ENCODE data around the gene TGFBR1.

Gene TGFBR1

GRCh38 chr9:99108131-99108530 lies 3.2 kb downstream of the TGFBR1 start:
- DNase-seq, result no peak

GRCh38 chr9:99109522-99109921 lies 4.6 kb downstream of the TGFBR1 start:
- DNase-seq, result peak; percentile 25 to 47

- peak; percentile 44 to 74 for DNase-seq
Observed at GRCh38 chr9:99112750-99113413, 8.0 kb downstream of the TGFBR1 start.

- DNase-seq, result no peak
Observed at GRCh38 chr9:99113414-99114048, 8.6 kb downstream of the TGFBR1 start.

DNA sequence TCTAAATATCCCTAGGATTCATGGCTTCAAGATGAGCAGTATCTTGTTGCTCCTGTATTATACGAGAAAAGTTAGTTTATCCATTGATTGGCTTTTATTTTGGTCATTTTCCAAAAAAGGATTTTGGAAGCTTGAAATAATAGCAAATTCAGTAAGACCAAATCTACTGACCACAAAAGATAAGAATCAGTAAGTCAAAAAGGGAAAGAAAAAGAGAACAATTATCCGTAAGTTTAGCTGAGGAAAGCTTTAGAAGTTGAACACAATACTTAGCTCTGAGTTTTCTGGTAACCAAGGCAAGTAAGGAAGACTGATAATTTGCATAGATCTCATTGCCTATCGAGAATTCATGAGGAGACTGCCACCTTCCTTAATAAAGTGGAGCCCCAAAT lies 9.1 kb downstream of the TGFBR1 start:
- DNase-seq, result no peak

DNA sequence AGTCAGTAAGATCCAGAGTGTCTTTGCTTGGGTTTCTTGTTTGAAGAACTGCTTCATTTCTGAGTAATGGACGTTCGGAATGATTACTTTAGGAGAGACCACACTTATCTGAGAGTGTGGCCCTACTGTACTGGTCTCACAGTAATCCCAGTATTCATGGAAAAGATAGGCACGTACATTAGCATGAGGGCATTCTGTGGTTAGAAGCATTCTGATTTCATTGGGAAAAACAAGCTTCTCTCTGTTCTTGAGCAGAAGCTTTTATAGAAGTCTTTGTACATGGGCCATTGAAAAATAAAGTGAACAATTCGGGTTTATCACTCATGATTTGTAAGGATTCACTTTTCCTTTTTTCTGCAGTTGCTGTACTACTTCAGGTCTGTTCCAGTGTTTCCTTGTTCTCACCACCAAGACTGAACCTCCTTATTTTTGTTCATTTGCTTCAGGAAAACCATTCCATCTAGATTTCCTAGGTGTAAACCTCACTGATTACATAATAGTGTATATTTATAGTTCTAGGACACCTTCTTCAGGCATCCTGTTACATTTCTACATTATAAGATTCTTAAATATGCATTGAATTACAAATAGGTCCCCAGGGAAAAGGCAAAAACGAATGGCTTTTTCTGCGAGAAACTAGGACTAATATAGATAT lies 10.1 kb downstream of the TGFBR1 start:
- DNase-seq, result no peak

DNA sequence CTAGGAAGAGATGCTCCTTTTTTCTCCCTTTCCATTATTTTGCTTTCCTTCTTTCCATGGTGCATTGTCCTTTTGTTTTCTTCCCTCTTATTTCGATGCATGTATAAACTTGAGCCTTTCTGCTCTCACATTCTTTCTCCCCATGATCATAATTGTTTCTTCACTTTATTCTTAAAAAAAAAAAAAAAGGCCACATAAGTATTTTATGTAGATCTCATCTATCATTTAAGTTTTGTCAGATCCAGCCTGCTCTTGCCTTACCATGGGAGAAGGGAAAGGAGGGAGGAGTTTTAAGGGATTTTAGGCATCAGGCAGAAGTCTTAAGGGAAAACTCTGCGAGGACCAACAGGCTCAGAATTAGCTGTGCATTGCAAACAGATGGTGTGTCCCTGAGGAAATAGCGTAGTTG lies 11.1 kb downstream of the TGFBR1 start:
- DNase-seq, result no peak

DNA sequence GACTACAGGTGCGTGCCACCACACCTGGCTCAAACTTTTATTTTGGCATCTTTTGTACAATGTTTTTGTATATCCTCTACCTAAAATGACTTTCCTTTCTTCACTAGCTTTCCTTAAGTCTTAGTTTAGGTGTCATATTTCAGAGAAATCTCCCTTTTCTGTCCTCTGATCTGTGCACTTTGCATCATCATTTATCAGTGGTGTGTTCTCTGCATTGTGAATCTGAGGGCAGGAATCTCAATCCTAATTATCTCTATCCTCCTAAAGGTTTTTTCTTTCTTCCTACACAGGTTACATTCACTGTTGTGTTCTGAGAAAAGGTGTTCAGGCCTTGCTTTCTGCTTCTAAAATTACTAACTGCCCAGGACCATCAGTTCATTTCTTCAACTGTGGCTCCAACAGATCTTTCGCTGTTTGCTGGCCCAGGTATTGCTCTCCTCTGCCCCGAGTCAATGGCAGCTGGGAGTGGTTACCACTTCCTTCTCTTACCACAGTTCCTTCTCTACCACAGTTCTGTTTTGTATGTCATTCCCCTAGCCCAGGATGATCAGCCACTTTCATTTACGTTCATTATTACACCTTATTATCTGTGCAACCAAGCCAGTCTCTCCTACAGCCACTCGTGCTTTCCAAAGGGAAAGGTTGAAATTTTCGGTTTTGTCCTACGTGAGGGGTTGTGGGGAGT lies 14.0 kb downstream of the TGFBR1 start:
- peak; percentile 55 to 70 for DNase-seq

DNA sequence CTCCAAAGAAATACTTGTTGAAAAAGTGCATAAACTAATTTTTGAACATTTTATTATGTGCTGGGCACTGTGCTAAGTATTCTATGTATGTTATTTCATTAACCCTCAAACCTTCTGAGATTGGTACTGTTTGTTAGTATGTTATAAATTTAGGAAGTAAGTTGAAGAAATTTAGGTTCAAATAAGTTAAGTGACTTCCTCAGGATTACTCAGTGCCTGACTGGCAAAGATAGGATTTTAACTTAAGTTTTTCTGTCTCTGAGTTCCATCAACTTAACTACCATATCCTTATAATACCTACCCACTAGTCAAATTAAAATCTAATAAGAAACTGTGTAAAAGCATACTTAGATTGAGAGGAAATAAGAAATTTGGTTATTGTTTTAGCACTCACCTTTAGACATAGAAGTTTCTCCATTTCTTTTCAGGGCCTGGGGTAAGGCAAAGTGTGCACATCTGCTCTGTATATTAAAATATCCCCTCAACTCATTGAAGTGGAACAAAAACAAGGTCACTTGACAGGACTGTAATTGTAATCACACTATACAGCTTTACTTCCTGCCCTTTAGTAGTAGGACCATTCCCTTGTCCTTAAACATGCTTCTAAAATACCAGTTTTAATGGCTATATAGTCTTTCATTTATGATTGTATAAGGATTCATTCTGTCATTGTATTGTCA lies 15.2 kb downstream of the TGFBR1 start:
- no peak for DNase-seq

- no peak for DNase-seq
Observed at GRCh38 chr9:99121604-99122003, 16.7 kb downstream of the TGFBR1 start.

- no peak for DNase-seq
Observed at GRCh38 chr9:99124534-99125255, 19.8 kb downstream of the TGFBR1 start.

GRCh38 chr9:99125446-99125845 lies 20.5 kb downstream of the TGFBR1 start:
- DNase-seq, result no peak

DNA sequence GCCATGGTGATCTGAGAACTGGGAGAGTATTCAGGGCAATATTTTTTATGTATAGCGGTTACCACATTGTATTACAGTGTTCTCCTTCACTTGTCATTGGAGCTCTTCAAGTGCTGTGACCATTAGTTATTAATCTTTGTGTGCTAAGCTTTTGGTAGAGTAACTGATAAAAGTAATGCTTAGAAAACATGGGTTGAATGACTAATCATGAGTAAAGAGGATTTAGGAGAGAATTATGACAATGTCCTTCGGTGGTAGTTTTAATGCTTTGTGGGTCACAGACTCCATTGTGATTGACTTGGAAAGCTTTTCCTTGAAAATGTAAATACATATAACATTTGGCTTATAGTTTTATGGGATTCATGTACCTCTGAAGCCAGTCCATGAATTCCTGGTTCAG lies 21.4 kb downstream of the TGFBR1 start:
- DNase-seq, result no peak

DNA sequence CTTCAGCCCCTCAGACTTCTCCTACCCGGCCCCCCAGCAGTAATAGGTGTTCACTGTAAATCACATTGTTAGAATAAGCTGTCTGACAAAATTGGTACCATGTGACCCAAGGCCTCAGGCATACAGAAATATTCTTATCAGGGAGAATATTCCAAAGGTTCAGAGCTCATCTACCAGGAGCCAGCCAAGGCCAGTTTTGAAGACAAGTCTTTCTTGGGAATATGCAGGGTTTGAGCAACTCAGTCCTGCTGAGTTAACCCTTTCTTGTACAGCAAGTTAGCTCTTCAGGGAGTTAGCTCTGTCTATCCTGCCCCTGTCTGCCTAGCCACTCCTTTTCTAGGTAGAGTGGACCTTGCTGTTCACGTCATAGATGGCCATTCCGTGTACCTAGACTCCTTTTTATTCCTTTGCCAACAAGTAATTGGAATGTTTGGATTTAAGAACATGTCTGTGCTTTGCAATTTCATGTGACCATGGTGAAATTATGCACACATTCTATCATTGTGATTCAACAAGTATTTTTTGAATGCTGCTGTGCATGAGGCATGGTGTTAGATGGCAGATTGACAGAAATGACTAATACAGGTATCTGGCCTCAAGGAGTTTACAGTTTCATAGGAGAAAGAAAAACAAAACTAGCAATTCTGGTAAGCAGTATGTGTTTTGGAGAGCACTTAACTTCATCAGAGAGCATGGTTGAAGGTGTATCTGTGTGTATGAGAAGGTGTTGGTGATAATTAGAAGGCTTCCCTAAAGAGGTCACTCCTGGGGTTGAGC lies 22.6 kb downstream of the TGFBR1 start:
- no peak for DNase-seq

- no peak for DNase-seq
Observed at GRCh38 chr9:99128133-99128406, 23.2 kb downstream of the TGFBR1 start.

GRCh38 chr9:99129091-99129490 lies 24.2 kb downstream of the TGFBR1 start:
- DNase-seq, result no peak

DNA sequence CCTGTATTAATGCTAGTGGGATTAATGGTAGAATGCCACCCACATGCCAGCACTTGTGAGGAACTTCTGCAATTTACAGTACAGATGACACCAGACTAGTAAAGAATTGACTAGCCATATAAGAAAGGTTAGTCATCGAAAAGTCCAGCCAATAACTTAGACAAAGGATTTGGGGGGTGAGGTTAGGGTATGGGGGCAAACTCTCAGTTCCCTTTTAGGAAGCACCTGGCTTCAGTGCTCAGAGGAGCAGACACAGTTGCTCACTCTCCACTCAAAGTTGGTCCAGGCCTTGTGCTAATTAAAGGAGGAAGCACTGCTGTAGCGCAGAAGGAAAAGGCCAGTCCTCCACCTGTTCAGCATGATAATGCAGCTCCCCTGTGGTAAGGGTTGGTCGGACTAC lies 25.2 kb downstream of the TGFBR1 start:
- DNase-seq, result peak in 1 of 2 donors; percentile 36

DNA sequence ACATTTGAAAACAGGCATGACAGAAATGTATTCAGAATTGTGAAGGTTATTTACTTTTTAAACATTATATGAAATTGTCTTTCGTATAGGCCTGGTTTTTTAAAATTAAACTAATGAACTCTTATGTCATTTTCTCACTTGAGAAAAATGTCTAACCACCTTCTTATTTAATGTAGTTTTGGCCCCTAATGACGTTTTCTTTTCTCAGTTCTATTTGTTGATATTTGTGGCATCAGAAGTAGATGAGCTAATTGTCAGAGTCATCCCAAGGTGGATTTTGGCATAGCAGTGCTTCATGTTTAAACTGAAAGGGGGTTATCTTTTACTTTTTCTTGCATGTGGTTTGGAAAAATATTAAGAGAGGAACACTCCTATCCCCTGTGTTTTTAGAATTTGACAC lies 28.2 kb downstream of the TGFBR1 start:
- DNase-seq, result no peak

DNA sequence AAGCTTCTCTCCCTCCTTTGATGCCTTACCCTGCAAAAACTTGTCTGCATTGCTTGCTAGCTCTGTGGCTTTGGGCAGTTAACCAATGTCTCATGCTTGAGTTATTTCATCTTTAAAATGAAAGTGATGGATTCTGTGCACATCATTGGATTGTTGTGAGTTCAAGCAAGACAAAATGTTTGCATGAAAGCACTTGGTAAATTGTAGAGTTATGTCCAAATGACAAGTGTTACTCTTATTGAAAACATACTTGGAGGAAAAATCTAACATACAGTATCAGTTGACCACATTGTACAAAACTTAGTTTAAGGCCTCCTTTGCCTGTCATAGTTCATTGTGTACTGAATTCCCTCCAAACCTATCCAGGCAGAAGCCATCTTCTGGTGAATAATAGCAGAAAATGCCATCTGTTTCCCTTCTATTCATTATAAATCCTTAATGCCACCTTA lies 30.0 kb downstream of the TGFBR1 start:
- peak in 1 of 2 donors; percentile 28 for DNase-seq

- peak in 1 of 2 donors; percentile 25 for DNase-seq
Observed at GRCh38 chr9:99135456-99135855, 30.5 kb downstream of the TGFBR1 start.

DNA sequence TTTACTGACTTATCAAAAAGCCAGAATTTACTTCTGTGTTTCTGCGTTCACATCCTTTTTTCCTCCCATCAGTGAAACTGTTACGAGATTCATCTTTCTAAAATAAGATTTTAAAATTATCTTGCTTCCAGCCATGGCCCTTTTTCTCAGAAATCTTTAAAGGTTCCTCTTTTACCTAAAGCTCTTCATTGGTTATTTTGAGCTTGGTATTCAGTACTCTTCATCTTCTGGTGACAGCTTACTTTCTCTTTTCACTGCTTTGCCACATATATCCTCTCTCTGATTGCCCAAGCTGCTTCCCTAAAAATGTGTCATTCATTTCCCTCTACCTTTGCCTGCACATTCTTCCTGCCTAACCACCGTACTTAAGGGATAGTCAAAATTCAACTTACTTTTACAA lies 32.3 kb downstream of the TGFBR1 start:
- DNase-seq, result no peak

DNA sequence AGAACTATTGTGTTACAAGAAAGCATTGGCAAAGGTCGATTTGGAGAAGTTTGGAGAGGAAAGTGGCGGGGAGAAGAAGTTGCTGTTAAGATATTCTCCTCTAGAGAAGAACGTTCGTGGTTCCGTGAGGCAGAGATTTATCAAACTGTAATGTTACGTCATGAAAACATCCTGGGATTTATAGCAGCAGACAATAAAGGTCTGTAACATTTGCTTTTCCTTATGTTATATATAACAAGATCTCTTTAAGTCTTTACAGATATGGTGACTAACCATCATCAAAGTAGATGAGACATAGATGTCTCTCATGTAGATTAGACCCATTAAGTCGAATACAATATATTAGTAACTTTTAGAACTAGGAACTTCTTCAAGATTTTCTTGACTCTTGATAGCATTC lies 33.0 kb downstream of the TGFBR1 start:
- DNase-seq, result no peak

Measured in CD4-positive, alpha-beta T cell treated with Interleukin-4 for 1 hour (primary cell).